GM18951 (cell line): ENCODE results near the gene ZNF488.
"Not testable (repeated sequence)": the region's sequence is repeated elsewhere in the genome, so short reads cannot be mapped to it uniquely, and the experiment has no call there.

Experiments used
- POLR2A ChIP-seq: IDR thresholded peaks from 4 replicates; pipeline ENCODE4 v1.6.1; 2011; ENCODE audit warnings: mild to moderate bottlenecking; ENCODE audit not compliant: insufficient read length, insufficient read depth; ENCODE audit errors: extremely low read depth
- in situ Hi-C: fragments of 300-500 bp; cut with MboI; formaldehyde crosslinking; loops from one replicate; pipeline ENCODE4 v1.12.0; 2022; ENCODE audit warnings: low sequenced_read_pairs, mixed read lengths, inconsistent platforms; ENCODE audit not compliant: unreplicated experiment

The ZNF488 gene

GRCh38 chr10:47384148-47384921, at the start of gene ZNF488:
TSS of gene ZNF488 (minus strand) at chr10:47384293. CDS start at chr10:47368829, 15,464 bp downstream.
- no peak for TF ChIP-seq POLR2A
- in situ Hi-C loops: loop anchor here (5.0 kb wide), 2 partner anchors 1102 to 1277 kb away; no protein-coding TSS in a partner anchor

- in situ Hi-C loops: no loop called here
- no peak for TF ChIP-seq POLR2A
Observed at GRCh38 chr10:47425813-47426419, 41.8 kb upstream of the ZNF488 start.

DNA sequence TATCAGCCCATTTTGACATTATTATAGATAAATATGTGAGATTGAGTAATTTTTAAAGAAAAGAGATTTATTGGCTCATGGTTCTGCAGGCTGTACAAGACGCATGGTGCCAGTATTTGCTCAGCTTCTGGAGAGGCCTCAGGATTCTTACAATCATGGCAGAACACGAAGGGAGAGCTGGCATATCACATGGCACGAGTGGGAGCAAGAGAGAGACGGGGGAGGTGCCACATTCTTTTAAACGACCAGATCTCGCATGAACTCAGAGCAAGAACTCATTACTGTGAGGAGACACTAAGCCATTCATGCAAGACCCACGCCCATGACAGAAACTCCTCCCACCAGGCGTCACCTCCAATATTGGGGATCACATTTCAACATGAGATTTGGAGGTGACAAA, 40.1 kb upstream of the ZNF488 start:
- TF ChIP-seq POLR2A: no peak
- in situ Hi-C loops: no loop called here

DNA sequence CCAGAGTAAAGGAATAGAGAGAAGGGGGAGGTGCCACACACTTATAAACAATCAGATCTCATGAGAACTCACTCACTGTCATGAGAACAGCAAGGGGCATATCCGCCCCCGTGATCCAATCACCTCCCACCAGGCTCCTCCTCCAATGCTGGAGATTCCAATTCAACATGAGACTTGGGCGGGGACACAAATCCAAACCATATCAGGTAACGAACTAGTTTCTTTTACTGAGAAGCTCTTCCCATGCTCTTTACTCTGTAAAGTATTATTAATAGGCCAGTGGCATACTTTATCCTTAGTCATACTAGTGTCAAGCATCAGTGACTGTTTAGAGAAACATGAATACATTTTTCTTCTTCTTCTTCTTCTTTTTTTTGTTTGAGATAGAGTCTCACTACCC, 39.4 kb upstream of the ZNF488 start:
- in situ Hi-C loops: no loop called here
- no peak for TF ChIP-seq POLR2A

DNA sequence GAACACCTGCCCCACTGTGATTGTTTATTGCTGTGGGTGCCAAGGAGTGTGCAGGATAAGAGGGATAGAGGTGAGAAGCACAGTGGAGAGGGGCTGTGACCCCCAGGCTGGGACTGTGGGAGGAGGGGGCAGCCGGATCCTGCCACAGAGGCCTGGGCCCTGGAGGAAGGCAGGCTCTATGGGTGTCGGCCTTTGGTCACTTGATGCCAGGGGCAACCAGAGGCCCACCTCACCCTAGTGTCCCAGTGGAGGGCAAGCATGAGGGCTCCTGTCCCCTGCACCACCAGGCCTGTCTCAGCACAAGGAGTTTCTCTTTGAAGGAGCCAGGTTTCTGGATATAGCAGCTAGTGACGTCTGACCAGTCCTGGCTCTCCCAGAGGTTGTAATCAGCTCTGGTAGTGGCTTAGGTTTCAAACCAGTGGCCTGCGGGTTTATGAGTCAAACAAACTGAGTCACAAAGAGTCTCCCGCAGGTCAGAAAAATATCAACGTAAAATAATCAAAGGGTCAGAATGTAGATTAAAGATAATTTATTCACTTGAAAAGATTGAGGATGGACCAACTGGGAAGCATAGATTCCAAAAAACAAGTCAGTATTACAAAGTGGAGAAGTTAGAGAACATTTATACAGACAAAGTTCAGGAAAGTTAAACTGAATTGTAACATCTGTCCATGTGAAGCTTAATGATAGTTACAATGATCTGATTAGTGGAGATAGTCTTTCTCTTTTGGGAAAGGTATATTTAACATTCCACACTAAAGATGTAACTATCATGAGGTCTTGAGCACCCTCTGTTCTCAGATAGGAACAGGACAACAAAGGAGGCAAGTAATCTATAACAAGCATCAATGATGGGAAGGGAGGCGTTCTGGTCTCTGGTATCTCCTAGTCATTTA, 37.2 kb upstream of the ZNF488 start:
- in situ Hi-C loops: no loop called here
- no peak for TF ChIP-seq POLR2A

DNA sequence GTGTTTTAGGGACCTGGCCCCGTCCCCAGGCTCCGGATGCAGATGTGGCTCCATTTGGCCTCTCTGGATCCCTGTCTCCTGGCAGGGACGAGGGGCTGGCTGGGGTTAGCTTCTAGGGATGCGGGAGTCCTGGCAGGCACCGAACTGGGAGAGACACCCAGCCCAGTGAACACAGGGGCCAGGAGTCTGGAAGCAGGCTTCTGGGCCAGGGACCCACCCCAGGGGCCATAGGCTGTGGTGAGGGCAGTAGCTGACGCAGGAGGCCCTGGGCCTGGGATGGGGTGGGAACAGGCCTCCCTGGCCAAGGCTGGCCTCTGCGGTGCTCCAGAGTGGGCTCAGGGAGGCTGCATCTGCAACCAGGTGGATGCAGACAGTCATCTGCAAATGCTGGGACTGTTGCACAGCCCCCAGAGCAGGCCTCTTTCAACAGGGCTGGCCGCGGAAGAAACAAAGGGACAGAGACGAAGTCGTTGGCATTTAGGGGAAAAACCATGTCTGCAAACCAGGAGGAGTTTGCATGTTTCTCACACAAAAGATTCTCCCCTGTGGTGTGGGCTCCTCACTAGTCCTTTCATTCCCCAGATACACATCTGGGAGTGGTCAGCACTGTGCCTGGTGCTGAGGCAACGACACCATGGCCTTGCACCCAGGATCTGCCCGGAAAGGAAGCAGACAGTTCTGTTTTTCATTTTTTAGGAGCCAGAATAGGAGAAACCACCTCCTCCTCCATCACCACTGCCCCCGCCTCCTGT, 36.4 kb upstream of the ZNF488 start:
- TF ChIP-seq POLR2A: no peak
- in situ Hi-C loops: no loop called here

GRCh38 chr10:47419421-47419820, 35.3 kb upstream of the ZNF488 start:
- TF ChIP-seq POLR2A: no peak
- in situ Hi-C loops: no loop called here

- TF ChIP-seq POLR2A: no peak
- in situ Hi-C loops: no loop called here
Observed at GRCh38 chr10:47418966-47419365, 34.9 kb upstream of the ZNF488 start.

- in situ Hi-C loops: no loop called here
- no peak for TF ChIP-seq POLR2A
Observed at GRCh38 chr10:47418321-47418720, 34.2 kb upstream of the ZNF488 start.

- in situ Hi-C loops: not testable (repeated sequence)
Observed at GRCh38 chr10:47416305-47417218, 32.5 kb upstream of the ZNF488 start.

- no peak for TF ChIP-seq POLR2A
- in situ Hi-C loops: no loop called here
Observed at GRCh38 chr10:47415520-47416304, 31.6 kb upstream of the ZNF488 start.
